GM12875 (cell line): ENCODE data around the gene RABGAP1L.
"Not testable (repeated sequence)": the region's sequence is repeated elsewhere in the genome, so short reads cannot be mapped to it uniquely, and the experiment has no call there.

Experiments used
- H3K4me3 ChIP-seq: one replicate; pipeline ENCODE4 v1.5.1; 2011; ENCODE audit warnings: low read depth, low read length, control low read depth
- TF ChIP-seq, protein P1 (sequence below): IDR thresholded peaks from 2 replicates; pipeline ENCODE4 v1.5.1; 2011; ENCODE audit warnings: low read depth, mild to moderate bottlenecking, control low read depth, inconsistent platforms, low read length, moderate library complexity, borderline replicate concordance; ENCODE audit not compliant: insufficient read depth

Gene RABGAP1L

DNA sequence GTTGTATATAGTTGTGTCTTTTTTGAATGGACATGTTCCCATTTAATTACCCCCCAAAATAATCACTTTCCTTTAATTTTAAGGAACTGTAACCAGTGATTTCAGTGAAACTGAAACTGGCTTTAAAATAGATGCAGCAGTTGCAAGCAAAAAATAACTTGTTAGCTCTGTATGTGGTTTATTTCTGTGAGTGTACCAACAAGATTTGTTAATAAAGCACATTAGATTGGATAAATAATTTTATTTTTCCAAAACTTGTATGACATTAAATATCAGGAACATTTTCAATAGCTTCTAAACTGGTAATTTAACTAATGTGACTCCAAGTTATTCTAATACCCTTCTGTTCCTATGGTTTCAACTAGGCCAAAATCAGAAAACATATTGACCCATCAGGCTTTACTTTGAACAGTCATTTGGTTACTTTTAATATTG is 656.2 kb downstream of the RABGAP1L start:
- TF ChIP-seq, protein P1, sequence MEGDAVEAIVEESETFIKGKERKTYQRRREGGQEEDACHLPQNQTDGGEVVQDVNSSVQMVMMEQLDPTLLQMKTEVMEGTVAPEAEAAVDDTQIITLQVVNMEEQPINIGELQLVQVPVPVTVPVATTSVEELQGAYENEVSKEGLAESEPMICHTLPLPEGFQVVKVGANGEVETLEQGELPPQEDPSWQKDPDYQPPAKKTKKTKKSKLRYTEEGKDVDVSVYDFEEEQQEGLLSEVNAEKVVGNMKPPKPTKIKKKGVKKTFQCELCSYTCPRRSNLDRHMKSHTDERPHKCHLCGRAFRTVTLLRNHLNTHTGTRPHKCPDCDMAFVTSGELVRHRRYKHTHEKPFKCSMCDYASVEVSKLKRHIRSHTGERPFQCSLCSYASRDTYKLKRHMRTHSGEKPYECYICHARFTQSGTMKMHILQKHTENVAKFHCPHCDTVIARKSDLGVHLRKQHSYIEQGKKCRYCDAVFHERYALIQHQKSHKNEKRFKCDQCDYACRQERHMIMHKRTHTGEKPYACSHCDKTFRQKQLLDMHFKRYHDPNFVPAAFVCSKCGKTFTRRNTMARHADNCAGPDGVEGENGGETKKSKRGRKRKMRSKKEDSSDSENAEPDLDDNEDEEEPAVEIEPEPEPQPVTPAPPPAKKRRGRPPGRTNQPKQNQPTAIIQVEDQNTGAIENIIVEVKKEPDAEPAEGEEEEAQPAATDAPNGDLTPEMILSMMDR, result no peak
- H3K4me3 ChIP-seq, result no peak overlapping the region

DNA sequence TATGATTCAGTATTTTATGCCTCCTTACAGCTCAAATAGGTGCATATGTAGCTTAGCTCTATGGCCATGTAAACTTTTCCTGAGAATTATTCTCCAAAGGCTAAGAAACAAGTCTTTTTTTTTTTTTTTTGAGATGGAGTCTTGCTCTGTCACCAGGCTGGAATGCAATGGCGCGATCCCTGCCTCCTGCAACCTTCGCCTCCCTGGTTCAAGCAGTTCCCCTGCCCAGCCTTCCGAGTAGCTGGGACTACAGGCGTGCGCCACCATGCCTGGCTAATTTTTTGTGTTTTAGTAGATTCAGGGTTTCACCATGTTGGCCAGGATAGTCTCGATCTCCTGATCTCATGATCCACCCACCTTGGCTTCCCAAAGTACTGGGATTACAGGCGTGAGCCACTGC is 657.3 kb downstream of the RABGAP1L start:
- not testable (repeated sequence) for H3K4me3 ChIP-seq

DNA sequence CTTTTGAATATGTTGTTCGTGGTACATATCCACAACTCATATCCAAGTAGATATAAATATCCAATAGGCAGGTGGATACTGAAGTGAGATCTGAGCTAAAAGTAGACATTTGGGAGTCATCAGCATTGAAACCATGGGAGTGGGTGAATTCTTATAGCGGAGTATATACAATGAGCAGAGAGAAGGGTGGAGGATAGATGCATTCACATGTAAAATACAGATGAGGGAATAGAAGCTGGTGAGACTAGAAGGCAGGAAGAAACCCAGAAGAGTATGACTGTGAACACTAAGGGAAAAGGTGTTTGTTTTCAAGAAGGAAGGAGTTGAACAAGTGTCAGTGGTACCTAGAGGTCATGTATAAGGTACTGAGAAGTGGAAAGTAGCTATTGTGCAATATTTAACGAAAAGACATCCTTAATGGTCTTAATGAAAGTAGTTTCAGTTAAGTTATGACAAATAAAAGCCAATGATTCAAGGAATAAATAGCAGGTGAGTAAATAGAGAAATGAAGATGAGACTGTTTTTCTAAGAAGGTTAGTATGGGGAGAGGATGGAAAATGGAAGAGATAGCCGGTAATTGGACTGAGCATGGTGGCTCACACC is 658.8 kb downstream of the RABGAP1L start:
- TF ChIP-seq, protein P1, result no peak
- no peak overlapping the region for H3K4me3 ChIP-seq

DNA sequence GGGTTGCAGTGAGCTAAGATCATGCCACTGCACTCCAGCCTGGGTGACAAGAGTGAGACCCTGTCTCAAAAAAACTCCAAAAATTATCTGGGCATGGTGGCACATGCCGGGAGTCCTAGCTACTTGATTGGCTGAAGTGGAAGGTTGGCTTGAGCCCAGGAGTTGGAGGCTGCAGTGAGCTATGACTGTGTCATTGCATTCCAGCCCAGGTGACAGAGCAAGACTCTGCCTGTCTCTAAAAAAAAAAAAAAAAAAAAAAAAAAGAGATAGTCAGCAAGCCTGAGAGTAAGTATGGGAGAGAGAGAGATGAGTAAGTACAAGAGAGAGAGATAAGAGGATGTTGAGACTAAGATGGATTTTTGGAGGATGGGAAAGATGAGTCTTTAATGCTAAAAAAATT is 659.6 kb downstream of the RABGAP1L start:
- TF ChIP-seq, protein P1, result no peak
- H3K4me3 ChIP-seq, result no peak overlapping the region

DNA sequence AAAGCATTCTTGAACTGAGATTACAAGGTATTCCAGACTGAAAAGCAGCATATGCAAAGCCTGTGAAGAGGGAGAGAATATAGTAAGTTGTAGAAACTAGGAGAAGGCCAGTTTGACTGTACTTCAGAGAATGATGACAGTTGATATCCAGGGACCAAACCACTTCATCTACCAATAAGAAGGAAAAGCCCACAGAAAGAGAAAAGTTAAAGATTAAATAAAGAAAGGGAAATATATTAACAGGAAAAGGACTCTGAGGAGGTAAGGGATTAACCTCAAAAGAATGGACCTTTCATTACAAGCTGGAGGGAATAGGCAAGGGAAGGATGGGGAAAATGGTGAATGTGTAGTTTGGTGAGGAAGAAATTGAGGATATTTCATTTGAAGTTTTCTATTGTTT is 660.3 kb downstream of the RABGAP1L start:
- no peak overlapping the region for H3K4me3 ChIP-seq
- TF ChIP-seq, protein P1, result no peak

DNA sequence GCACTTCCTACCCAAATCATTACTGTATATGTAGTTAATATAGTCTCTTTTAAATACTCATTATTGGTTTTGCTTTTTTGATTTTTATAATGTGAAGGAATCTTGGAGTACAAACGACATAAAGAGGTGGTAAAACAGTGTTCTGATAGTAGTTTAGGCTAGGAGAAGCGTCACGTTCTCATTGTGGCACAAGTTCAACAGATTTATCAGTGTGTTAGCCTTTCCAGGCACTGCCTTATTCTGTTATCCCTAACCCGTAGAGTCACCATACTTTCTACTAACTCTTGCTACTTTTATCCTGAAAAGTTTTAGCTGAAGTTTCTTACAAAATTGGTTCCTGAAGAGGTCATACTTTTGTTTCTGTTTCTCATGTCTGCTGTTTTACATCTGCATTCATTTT is 665.8 kb downstream of the RABGAP1L start:
- H3K4me3 ChIP-seq, result no peak overlapping the region
- TF ChIP-seq, protein P1, result no peak

DNA sequence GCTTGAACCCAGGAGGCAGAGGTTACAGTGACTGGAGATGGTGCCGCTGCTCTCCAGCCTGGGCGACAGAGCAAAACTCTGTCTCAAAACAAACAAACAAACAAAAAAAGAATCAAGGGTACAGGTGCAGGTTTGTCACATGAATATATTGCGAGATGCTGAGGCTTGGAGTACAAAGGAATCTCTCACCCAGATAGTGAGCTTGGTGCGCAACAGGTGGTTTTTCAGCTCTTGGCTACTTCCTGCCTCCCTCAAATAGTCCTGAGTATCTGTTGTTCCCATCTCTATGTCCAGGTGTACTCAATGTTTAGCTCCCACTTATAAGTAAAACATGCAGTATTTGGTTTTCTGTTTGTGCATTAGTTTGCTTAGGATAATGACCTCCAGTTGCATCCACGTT is 666.5 kb downstream of the RABGAP1L start:
- TF ChIP-seq, protein P1, result no peak
- H3K4me3 ChIP-seq, result no peak overlapping the region

DNA sequence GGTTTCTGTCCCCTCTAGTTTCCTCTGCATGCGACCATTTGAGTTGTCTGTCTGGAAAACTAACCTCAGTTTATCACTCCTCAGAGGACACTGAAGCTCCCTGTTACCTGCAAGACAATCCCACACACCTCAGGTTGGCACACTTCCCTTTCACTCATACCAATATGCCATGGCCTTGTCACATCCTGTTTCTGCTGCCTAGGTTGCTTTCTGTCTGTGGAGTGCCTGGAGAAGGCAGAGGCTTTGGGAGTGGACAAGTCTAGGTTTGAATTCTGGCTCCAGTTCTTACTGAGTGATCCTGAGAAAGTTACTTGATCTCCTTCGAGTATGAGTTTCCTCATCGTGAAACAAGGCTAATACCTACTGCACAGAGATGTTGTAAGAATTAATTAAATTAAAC is 668.9 kb downstream of the RABGAP1L start:
- TF ChIP-seq, protein P1, result no peak
- no peak overlapping the region for H3K4me3 ChIP-seq
